NCI-H460 (cell line): ENCODE data around the gene CFAP20. TPM values are rescaled to one million over a fixed set of nuclear protein-coding genes. Genes with fewer than 3 reads are reported as not detected.

ENCODE experiments used
- DNase-seq: peaks from one replicate; pipeline ENCODE4 v3.0.0-alpha.2; 2016; ENCODE audit warnings: low read depth; ENCODE audit errors: extremely low read depth
- total RNA-seq: library from RNA; depleted of rRNA; stranded (reverse); fragments of >200 nt; shearing (Covaris generic); gene quantifications from 2 replicates; pipeline ENCODE4 v1.2.3, GENCODE V29; 2014

Gene CFAP20
- total RNA-seq, 1 experiment from 2014 or later, result 77.8 TPM

DNA sequence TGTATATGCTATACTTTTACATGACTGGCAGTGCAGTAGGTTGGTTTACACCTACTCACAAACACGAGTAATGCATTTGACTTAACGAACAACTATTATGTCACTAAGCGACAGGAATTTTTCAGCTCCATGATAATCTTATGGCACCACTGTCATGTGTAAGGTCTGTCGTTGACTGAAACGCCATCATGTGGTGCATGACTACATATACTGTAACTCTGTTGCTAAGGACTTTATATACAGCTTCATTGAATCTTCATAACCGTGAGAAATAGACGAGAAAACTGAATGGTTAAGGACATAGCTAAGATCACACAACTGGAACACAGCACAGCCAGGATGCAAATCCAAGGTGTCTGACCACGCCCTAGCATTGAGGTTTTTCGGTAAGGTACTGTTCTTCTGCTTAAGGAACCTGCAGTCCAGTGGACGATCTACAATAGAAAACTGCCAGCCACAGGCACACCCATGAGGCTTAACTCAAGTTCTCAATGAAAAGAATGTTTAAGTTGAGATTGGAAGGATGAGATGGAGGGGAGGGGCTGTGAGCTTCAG is 3.3 kb downstream of the CFAP20 start:
- DNase-seq, result no peak

DNA sequence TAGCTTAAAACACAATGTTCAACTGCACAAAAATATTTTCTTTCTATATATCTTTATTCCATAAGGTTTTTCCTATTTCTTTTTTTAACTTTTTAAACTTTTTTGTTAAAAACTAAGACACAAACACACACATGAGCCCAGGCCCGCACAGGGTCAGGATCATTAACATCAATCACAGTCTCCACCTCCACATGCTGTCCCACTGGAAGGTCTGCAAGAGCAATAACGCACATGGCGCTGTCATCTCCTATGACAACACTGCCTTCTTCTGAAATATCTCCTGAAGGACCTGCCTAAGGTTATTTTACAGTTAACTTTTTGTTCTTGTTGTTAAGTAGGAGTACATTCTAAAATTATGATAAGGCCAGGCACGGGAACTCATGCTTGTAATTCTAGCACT is 4.1 kb downstream of the CFAP20 start:
- DNase-seq, result no peak

DNA sequence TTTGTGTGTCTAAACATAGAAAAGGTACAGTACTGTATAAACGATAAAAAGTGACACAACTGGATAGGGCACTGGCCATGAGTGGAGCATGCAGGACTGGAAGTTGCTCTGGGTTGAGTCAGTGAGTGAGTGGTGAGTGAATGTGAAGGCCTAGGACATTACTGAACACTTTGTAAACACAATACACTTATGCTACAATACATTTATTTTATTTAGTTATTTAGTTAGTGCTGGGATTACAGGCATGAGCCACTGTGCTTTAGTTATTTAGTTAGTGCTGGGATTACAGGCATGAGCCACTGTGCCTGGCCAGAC is 4.6 kb downstream of the CFAP20 start:
- no peak for DNase-seq

DNA sequence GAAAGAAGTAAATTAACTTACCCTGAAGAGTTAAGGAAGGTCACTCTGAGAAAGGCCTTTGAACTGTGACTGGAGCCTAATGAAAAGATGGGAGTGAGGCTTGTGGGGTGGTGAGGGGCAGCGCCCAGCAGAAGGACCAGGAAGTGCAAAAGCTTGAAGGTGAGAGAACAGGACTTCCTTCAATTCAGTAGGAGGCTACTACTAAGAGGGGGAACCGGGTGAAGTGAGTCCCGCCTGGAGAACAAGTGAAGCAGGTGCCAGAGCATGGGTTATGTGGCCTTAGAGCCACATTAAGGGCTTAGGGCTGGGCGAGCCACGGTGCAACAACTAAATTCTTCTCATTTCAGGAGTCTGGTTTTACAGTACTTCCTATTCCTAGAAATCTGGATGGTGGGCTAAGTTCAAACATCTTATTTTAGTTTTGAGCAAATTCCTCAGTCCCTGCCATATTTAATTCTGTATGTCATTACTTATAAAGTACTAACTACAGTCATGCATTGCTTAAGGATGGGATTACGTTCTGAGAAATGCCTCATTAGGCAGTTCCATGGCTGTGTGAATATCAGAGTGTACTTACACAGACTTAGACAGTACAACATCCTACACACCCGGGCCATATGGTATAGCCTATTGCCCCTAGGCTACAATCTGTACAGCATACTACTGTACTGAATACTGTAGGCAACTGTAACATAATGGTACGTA is 5.1 kb downstream of the CFAP20 start:
- DNase-seq, result no peak

DNA sequence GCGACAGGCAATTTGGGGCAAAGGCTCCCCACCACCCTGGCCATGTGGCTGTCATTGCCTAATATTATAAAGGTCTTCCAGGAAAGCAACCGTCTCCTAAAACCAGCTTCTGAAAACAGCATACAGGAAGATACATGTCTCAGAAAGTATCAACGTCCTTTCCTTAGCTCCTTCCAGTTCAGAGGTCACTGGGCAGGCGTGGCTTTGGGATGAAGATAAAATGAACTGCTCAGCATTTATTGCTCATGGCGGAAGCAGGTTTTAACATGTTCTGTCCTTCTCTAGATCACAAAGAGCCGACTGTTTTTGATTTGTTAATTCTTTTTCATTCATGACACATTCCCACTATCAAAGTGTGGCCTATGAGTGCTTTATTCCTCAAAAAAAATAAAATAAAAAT is 8.0 kb downstream of the CFAP20 start:
- DNase-seq, result no peak

DNA sequence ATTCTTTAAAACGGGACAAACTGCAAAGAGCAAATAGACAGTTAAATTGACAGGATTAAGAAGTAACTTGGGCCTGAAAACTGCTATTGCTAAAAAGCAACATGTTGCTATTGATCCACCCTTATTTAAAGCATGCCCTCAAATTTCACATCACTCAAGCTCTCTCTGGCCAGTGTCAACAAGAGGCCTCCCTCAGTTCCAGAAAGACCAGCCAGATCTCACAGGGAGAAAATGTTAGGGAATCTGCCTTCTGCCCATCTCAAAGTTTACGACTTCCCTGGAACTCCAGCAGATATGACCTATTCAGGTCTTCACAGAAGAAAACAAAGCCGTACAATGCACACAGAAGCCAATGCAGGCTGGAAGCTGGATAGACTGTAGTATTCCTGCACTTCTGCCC is 8.9 kb downstream of the CFAP20 start:
- no peak for DNase-seq

DNA sequence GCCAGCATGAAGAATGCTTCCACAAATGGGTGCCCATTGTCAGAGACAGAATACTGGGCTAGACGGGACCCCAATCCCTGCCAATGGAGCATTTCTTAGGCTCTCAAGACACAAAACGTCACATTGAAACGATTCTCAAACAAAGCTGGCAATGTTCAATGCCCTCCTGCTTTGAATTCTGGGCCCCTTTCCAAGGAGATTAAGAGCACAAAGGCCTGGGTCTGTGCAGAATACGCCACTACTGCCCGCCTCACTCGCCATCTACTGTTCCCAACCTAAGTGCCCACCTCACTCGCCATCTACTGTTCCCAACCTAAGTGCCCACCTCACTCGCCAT is 9.7 kb downstream of the CFAP20 start:
- no peak for DNase-seq

DNA sequence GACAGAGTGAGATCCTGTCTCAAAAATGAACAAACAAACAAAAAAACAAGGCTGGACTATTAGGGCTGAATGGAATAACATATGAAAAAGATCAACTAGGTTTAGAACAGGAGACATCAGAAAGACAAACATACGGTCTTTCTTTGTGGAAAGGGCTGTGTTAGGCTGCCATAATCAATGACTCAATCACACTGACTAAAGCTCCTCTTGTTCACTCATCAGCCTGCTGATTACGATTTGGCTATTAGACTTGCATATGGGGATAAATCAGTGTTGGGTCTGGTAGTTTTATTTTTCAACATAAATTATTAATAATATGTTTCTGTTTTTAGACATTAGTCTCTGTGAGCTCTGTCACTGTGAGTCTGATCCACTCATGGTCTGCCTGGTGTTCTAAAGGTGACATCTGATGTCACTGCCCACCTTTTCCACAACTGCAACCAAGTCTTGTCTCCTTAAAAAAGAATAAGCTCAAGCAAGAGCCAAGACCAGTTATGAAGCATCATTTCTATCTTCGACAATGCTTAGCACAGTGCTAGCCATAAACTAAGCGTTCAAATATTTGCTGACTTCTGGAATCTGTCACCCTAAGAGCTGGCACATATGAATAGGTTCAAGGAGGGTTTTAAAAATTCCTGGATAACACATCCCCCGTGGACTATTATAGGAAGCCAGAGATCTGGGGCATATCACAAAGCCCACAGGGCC is 10.2 kb downstream of the CFAP20 start:
- DNase-seq, result no peak

DNA sequence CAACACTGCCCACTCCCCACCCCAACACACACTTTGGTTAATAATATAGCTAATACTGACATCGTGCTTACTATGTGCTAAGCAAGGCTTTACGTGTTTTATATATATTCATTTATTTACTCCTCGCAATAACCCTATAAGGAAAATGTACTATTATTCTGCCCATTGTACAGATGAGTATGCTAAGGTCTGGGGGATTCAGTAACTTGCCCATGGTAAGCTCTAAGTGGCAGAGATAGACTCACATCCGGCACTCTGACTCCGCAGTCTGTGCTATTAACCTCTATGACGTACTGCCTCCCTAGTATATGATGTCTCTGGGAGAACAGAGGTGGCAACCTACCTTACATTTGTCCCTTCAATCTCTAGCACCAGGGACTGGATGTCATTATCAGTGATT is 12.7 kb downstream of the CFAP20 start:
- DNase-seq, result no peak

DNA sequence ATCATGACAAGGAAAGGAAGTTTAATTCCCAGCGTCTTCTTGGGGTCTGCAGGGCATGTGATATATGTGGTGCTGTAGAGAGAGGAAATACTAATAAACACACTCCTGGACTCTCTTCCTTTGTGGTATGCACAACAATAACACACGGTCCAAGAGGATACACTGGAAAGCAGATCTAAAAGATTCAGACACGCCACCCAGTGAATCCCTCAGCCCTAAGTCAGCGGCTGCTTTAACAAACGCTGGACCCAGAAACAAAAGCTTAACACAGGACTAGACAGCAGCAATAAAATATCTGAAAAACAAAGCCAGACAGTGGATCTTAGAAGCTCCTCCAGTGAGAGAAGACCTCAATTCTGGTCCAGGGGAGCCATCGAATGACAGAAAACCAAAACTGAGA is 13.1 kb downstream of the CFAP20 start:
- DNase-seq, result no peak

DNA sequence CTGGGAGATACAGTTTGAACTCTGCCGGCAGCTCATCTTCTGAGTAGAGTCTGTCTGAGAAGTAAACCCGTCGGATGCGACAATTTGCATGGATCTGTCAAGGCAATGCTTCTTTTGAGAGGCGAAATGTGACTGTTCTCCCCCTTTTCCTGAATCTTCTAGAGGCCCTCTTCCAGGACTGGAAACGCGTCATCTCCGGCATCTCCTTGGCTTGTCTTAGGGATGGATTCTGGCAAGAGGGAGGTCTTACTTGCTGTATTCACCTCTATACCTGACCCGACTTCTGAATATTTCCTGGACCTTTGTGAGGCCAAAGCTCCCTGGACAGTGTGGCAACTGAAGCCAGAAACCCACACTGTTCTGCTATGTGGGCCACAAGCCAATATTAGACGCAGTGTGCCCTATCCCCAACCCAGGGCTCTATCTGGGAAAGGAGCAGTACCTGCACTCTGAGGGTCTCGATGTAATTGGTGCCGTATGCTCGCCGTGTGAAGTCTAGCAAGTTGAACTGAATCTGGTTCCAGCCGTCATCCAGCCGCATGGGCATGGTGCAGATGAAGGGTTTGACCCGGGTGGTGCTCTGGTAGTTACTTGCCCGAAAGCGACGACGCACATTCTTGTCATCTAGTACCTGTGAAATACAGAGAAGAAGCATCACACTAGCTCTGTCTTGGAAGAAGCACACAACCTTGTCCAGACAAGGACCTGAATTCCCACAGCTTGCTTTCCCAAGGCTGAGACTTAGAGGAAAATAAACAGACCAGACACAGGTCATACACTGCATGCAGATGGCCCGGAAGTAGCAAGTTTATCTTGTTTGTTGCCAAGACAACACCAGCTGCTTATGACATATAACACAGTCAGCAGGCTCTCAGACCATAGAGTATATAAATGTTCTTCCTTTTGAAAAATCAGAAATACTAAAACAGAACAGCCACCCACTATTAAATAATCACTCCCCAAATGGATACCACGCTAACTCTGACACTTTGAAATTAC is 14.1 kb downstream of the CFAP20 start:
- DNase-seq, result no peak

DNA sequence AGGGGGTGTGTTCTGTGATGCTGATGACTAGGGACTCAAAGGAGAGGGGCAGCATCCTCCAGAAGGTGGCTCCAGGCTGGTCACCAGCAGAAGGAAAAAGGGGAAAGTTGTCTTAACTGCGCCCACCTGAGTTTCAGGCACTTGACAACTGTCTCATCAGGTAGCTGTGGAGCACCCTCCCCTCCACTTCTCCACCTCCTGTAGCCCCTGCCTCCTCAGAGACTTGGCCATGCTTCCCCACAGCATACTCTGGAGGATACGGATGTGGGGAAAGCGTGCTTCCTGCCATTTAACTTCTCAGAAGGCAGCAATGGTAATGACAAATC is 17.9 kb downstream of the CFAP20 start:
- DNase-seq, result no peak

DNA sequence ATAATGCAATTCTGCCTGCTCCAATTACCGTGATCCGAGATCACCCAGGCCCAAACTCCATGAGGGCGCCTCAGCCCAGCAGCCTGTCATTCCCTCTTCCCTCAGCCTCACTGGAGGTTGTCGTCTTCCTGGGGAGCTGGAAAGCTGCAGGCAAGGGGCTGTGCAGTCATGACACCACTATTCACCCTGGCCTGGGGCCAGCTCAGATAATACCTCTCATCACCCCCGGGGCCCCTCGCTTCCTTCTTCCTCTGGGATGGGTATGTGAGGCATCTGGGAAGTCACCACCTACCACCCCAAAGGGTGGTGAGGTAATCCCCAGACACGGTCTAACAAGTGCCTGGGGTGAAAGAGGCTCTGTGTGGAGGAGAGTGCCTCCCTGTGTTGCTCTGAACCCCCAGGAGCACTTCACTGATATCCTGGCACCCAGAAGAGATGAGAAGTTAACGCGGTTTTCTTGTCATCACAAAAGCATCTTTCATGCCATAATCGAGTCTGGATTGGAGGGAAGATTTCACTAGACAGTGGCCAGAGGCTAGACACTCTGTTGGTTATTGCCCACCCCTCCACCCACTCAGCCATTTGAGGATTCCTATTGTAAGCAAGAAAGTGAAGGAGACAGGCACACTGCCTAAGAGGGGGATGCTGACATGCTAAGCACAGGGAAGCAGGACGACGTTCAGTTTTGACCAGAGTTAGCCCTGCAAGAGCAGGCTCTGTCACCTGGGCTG is 18.4 kb downstream of the CFAP20 start:
- no peak for DNase-seq

DNA sequence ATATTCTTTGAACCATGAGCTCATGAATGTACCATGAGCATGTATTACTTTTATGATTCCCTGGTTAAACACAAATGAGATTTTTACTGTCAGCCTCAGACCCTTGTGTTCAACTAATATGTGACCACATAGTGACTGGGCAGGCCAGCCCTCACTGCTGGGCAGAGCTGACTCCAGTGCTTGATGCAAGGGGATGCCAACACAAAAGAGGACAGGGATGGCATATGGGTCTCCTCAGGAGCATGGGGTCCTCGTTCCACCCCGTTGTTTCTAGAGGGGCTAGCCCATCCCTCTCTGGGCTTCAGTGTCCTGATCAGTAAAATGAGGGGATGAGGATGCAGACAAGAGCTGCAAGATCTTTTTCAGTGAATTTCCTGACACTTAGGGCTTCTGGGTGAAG is 19.3 kb downstream of the CFAP20 start:
- no peak for DNase-seq

DNA sequence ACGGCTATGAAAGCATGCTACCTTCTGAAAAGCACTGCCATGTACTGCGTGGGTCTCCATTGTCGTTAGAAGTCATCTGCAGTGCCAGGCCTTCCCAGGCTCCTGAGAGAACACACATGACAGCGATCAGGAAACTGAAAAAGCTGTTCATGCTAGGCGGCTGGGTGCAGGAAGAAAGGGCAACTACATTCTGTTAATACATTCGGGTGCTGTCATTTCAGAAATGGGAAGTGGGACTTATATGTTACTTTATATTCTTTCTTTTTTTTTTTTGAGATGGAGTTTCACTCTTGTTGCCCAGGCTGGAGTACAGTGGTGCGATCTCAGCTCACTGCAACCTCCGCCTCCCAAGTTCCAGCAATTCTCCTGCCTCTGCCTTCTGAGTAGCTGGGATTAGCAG is 19.9 kb downstream of the CFAP20 start:
- no peak for DNase-seq

DNA sequence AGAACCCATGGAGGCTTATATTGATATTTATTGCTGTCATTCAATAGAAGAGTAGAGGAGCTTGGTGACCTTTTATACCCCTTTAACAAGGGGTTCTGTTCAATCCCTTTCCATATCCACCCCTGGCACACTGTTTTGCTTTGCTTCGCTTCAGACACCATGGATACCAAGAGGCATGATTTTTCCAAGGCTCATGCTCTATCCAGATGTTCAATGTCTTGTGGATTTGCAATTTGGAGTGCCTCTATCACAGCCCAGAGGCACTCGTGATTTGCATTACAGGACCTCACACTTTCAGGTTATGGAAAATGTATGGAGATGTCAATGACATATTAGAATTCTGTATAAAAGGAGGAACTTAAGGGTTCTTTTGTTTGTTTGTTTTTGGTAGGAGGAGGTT is 21.5 kb downstream of the CFAP20 start:
- no peak for DNase-seq

DNA sequence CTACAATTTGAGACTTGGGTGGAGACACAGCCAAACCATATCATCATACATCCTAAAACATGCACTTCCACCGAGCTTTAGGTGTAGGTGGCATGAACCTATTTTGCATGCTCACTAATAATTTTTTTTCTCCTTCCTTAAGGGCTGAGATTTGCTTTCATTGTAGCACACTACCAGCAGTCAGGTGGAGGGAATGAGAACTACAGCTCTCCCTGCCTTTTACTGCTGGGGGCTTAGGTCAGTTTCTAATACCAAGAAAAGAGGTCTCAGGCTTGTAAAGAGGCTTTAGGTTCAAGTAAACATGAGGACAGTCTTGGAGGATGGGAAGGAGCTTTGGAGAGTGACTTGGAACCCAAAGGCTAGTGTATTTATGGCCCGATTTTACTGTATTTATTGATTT is 22.0 kb downstream of the CFAP20 start:
- DNase-seq, result no peak

DNA sequence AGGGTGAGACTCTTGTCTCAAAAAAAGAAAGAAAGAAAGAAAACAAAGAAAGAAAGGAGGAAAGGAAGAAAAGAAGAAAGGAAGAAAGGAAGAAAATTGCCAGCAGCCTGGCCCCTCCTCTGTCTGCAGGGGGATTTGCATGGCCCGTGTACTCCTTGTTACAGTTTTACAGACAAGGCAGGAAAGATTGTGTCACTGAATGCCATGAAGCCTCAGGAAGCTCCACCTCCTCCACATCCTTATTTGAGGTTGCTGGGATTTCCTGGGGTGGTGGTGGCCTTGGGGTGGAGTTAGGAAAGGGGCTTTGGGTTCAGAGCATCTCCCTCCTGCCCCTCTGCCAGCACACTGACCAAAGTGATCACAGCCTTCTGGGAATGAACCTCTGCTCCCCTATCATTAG is 23.6 kb downstream of the CFAP20 start:
- no peak for DNase-seq

DNA sequence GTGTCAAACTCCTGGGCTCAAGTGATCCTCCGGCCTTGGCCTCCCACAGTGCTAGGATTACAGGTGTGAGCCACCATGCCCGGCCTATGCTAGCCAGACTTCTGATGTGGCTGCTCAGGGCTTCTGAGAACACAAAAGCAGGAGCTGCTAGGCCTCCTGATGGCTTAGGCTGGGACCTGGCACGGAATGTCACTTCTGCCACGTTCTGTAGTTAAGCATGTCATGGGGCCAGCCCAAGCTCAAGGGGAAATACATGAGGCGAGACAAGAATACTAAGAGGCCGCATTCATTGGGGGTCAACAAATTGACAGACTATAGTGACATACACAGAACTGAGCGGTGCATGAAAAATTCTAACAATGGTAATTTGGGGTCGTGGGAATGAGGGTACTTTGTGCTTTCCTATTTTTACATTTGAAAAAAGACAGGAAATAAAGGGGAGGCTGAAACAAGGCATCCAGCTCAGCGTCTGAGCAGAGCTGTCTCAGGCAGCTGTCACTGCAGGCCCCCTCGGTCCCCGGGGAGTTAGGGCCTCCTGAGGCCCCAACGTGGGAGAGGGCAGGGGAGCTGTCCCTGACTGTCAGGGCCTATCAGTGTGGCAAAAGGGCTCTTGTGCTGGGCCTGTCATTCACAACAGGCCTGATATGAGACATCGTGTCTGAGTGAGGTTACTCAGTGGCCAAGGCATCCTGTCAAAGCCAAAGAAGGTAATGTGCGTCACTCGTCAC is 26.4 kb downstream of the CFAP20 start:
- no peak for DNase-seq

DNA sequence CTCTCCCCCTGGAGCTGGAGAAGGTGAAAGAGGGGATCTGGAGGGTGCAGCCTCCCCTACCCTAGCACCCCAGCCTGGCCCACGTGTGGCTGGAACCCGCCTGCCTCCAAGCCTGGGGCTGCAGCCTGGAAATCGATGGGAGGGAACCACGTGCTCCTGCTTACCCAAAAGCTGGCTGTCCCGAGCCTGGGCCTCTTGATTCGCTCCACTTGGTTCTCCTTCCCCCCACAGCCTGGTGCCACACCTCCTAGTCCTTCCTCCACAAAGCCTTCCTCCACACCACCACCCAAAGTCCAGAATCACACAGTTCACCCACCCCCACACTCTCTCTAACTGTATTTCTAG is 29.3 kb downstream of the CFAP20 start:
- DNase-seq, result no peak
